SW480 (cell line): ENCODE measurements around the gene CD180.
"Not testable (repeated sequence)": the region's sequence is repeated elsewhere in the genome, so short reads cannot be mapped to it uniquely, and the experiment has no call there.

Source experiments
- DNase-seq: peaks from one replicate; pipeline ENCODE4 v3.0.0-alpha.2; 2016; ENCODE audit warnings: low spot score

CD180 gene

GRCh38 chr5:67188274-67189078, 8.1 kb downstream of the CD180 start:
- no peak for DNase-seq

GRCh38 chr5:67187006-67187715, 9.4 kb downstream of the CD180 start:
- no peak for DNase-seq

DNA sequence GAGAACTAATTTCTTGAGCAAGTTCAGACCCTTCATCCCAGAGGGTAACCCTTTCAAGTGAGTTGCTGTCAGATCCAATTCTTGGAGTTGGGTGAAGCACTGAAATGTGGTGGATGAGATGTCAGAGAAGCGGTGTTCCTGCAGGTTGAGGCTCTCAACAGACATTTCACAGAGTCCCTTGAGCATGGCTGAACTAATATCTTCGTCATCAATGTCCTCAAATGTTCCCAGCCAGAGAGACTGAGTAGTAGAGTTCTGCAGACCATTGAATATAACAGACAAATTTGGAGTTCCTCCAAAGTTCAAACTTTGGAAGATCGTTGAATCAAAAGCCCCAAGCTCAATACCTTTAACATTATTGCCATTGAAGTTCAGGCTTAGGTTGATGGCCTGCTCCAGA, 12.7 kb downstream of the CD180 start:
- no peak for DNase-seq

- peak; percentile 42 for DNase-seq
Measured at GRCh38 chr5:67182301-67182790, 14.3 kb downstream of the CD180 start.

DNA sequence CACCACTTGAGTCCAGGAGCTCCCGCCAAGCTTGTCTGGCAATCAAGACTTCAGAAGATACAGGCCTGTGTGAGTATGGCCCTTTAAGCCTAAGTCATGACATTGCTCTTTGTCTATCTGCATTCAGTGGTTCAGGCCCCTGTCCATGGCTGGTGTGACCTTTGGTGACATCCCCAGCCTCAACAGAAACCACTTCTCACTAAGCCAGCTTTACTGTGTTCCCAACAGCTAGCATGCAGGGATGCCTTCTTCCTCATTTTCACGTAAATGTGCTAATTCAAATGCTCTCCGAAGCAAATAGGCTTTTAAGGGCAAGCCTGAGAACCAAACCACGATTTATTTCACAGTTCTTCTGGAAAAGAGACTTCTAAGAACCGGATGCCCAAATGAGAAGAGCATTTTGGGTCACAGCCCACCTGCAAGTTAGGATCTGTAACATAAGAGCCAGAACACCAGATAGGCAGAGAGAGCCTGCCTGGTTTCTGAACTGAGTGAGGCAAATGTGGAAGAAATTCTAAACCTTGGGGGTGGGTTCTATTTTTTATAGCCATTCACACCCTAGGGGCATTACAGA, 14.9 kb downstream of the CD180 start:
- no peak for DNase-seq

DNA sequence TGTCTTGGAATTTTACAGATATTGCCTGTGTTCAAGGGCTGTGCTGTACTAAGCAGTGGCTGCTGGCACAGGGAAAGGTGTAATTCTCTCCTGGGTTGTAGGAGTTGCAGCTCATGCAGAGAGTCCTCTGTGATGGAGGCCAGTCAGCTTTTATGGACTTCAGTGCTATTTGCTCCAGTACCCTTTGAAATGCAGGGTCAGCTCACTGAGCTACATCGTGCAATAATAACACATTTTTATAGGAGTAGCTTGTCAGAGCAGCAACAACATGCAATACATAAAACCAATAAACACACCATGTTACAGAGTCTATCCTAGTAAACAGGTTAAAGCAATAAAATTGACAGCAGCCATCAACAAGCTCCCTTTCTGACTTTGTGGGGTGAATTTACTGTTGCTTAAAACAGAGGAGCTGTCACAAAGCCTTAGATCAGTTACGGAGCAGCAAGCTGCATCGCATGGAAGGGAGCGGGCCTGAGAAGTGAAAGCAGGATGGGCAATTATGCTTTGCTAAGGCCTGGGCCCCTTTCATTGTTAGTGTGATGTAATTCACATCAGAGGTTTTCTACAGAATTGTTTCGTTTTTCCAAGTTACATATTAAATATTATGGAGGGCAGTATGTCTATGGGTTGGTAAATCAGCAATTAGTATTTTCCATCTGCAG, 16.8 kb downstream of the CD180 start:
- DNase-seq: no peak

- DNase-seq: no peak
Measured at GRCh38 chr5:67178966-67179365, 17.6 kb downstream of the CD180 start.

DNA sequence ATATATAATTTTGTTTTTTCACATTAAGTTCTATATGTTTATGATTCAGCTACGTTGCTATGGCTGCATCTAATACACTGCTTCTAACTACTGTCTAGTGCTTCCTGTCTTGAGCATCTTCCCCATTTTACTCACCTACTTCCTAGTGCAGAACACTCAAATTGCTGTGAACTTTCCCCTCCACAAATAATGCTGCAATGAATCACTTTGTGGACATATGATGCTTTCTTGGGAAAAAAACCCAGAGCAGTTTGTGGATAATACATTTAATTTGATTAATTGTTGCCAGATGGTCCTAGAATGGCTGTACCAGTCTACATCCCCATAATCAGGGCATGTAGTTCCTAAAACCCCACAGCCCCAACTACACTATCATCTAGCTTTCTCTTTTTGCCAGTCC, 18.5 kb downstream of the CD180 start:
- no peak for DNase-seq

- no peak for DNase-seq
Measured at GRCh38 chr5:67176936-67177335, 19.7 kb downstream of the CD180 start.

DNA sequence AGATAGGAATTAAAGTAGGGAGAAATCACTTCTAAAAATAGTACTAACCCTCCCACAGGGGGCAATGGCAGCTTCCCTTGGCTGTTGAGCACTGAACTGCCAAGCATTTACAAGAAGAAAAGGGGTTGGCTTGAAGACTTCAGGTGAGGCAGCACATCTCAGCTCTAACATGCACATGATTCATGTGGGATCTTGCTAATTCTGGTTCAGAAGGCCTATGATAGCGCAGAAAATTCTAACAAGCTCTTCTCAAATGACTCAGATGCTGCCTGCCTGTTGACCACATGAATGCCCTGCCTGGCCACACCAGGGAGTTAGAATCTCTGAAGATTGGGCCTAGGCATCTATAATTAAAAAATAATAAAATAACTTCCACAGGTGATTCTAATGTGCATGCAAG, 22.6 kb downstream of the CD180 start:
- DNase-seq: no peak

- not testable (repeated sequence) for DNase-seq
Measured at GRCh38 chr5:67173351-67173750, 23.2 kb downstream of the CD180 start.

- no peak for DNase-seq
Measured at GRCh38 chr5:67170767-67171166, 25.8 kb downstream of the CD180 start.

DNA sequence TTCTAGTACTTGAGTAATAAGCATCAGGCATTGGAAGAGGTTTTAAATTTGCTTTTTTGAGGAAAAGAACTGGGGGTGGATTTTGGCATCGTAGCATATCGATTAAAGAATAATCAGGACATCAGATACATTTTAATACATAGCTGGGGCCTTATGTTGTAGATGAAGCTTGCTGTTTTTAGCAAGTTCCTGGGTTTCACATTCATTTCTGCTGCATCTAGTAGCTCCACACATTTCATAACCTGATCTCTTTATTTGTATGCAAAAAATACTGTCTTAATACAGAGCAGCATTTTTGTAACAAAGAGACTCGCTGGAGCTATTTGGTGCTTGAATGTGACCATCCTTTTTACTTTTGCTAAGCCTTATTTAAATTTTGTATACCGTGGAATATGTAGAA, 28.5 kb downstream of the CD180 start:
- no peak for DNase-seq

DNA sequence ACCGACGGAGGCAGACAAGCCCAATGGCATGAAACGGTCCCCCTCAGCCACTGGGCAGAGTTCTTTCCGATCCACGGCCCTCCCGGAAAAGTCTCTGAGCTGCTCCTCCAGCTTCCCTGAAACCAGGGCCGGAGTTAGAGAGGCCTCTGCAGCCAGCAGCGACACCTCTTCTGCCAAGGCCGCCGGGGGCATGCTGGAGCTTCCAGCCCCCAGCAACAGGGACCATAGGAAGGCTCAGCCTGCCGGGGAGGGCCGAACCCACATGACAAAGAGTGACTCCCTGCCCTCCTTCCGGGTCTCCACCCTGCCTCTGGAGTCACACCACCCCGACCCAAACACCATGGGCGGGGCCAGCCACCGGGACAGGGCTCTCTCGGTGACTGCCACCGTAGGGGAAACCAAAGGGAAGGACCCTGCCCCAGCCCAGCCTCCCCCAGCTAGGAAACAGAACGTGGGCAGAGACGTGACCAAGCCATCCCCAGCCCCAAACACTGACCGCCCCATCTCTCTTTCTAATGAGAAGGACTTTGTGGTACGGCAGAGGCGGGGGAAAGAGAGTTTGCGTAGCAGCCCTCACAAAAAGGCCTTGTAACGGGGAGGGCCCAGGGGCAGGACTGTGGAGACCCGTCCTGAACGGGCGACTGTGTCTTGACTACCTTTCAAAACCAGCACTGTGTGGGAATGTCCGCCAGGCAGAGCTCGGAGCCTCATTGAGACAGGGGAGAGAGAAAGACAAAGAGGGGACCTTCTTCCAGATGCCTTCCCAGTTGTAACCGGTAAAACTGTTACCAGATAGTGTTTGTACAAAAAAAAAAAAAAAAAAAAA, 29.9 kb downstream of the CD180 start:
- DNase-seq: peak; percentile 49

DNA sequence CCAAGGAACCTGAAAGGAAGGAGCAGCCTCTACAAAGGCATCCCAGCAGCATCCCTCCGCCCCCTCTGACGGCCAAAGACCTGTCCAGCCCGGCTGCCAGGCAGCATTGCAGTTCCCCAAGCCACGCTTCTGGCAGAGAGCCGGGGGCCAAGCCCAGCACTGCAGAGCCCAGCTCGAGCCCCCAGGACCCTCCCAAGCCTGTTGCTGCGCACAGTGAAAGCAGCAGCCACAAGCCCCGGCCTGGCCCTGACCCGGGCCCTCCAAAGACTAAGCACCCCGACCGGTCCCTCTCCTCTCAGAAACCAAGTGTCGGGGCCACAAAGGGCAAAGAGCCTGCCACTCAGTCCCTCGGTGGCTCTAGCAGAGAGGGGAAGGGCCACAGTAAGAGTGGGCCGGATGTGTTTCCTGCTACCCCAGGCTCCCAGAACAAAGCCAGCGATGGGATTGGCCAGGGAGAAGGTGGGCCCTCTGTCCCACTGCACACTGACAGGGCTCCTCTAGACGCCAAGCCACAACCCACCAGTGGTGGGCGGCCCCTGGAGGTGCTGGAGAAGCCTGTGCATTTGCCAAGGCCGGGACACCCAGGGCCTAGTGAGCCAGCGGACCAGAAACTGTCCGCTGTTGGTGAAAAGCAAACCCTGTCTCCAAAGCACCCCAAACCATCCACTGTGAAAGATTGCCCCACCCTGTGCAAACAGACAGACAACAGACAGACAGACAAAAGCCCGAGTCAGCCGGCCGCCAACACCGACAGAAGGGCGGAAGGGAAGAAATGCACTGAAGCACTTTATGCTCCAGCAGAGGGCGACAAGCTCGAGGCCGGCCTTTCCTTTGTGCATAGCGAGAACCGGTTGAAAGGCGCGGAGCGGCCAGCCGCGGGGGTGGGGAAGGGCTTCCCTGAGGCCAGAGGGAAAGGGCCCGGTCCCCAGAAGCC, 30.8 kb downstream of the CD180 start:
- DNase-seq: peak; percentile 83

DNA sequence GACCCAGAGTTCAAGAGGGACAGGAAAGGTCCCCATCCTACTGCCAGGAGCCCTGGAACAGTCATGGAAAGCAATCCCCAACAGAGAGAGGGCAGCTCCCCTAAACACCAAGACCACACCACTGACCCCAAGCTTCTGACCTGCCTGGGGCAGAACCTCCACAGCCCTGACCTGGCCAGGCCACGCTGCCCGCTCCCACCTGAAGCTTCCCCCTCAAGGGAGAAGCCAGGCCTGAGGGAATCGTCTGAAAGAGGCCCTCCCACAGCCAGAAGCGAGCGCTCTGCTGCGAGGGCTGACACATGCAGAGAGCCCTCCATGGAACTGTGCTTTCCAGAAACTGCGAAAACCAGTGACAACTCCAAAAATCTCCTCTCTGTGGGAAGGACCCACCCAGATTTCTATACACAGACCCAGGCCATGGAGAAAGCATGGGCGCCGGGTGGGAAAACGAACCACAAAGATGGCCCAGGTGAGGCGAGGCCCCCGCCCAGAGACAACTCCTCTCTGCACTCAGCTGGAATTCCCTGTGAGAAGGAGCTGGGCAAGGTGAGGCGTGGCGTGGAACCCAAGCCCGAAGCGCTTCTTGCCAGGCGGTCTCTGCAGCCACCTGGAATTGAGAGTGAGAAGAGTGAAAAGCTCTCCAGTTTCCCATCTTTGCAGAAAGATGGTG, 31.6 kb downstream of the CD180 start:
- no peak for DNase-seq

GRCh38 chr5:67163863-67164595, 32.6 kb downstream of the CD180 start:
- no peak for DNase-seq

DNA sequence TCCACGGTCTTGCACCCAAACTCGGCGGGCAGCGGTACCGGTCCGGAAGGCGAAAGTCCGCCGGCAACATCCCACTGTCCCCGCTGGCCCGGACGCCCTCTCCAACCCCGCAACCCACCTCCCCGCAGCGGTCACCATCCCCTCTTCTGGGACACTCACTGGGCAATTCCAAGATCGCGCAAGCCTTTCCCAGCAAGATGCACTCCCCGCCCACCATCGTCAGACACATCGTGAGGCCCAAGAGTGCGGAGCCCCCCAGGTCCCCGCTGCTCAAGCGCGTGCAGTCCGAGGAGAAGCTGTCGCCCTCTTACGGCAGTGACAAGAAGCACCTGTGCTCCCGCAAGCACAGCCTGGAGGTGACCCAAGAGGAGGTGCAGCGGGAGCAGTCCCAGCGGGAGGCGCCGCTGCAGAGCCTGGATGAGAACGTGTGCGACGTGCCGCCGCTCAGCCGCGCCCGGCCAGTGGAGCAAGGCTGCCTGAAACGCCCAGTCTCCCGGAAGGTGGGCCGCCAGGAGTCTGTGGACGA, 33.3 kb downstream of the CD180 start:
- DNase-seq: no peak

- DNase-seq: no peak
Measured at GRCh38 chr5:67161767-67162166, 34.8 kb downstream of the CD180 start.
